NT2/D1 (cell line): Measurements from ENCODE around the gene OR7A5.
"Not testable (repeated sequence)": the region's sequence is repeated elsewhere in the genome, so short reads cannot be mapped to it uniquely, and the experiment has no call there.

Experiments
- DNase-seq: peaks from one replicate; pipeline ENCODE4 v3.0.0-alpha.2; 2011; ENCODE audit warnings: low read depth, low spot score
- H3K27me3 ChIP-seq: 2 replicates; pipeline ENCODE4 v1.6.0; 2011; ENCODE audit warnings: mild to moderate bottlenecking; ENCODE audit not compliant: insufficient read length, insufficient read depth
- H3K36me3 ChIP-seq: 2 replicates; pipeline ENCODE4 v1.6.1; 2011; ENCODE audit warnings: mild to moderate bottlenecking, low read length, mixed read lengths; ENCODE audit not compliant: insufficient read depth, insufficient read length
- H3K4me1 ChIP-seq: 2 replicates; pipeline ENCODE4 v1.5.1; 2011; ENCODE audit not compliant: insufficient read depth, insufficient read length
- H3K4me3 ChIP-seq: 2 replicates; pipeline ENCODE4 v1.5.1; 2011; ENCODE audit warnings: low read depth; ENCODE audit not compliant: insufficient read length
- H3K9ac ChIP-seq: 2 replicates; pipeline ENCODE4 v1.6.0; 2011; ENCODE audit warnings: low read depth; ENCODE audit not compliant: insufficient read length
- H3K9me3 ChIP-seq: 2 replicates; pipeline ENCODE4 v1.5.1; 2011; ENCODE audit warnings: mild to moderate bottlenecking, low read length; ENCODE audit not compliant: insufficient read depth
- SUZ12 ChIP-seq: IDR thresholded peaks from 2 replicates; pipeline ENCODE4 v1.6.1; 2011; ENCODE audit not compliant: insufficient read length, insufficient read depth; ENCODE audit errors: extremely low read depth
- YY1 ChIP-seq: IDR thresholded peaks from 2 replicates; pipeline ENCODE4 v1.6.1; 2011; ENCODE audit not compliant: insufficient read length, insufficient read depth
- ZNF274 ChIP-seq: IDR thresholded peaks from 2 replicates; pipeline ENCODE4 v1.6.1; 2011; ENCODE audit warnings: mild to moderate bottlenecking, low read depth, low read length

Gene OR7A5

GRCh38 chr19:14809272-14810057 lies 25.5 kb downstream of the OR7A5 start:
- no peaks in the 10 kb centered on the region for H3K4me1 ChIP-seq
- H3K27me3 ChIP-seq = peaks cover 5% of the 10 kb centered on the region
- no peaks in the 10 kb centered on the region for H3K36me3 ChIP-seq
- TF ChIP-seq SUZ12 (no peak), YY1 (no peak), ZNF274 (no peak)
- no peaks in the 10 kb centered on the region for H3K9me3 ChIP-seq
- no peak overlapping the region for H3K4me3 ChIP-seq
- DNase-seq = no peak
- no peak overlapping the region for H3K9ac ChIP-seq

GRCh38 chr19:14804765-14805164 lies 30.2 kb downstream of the OR7A5 start:
- no peak overlapping the region for H3K9ac ChIP-seq

GRCh38 chr19:14798760-14799159 lies 36.2 kb downstream of the OR7A5 start:
- no peaks in the 10 kb centered on the region for H3K4me1 ChIP-seq
- H3K9me3 ChIP-seq = no peaks in the 10 kb centered on the region
- no peaks in the 10 kb centered on the region for H3K27me3 ChIP-seq
- TF ChIP-seq YY1 (no peak), SUZ12 (no peak), ZNF274 (no peak)
- no peak for DNase-seq
- H3K36me3 ChIP-seq = no peaks in the 10 kb centered on the region
- H3K4me3 ChIP-seq = no peak overlapping the region
- H3K9ac ChIP-seq = no peak overlapping the region

More at GRCh38 chr19:14804765-14805164, 30.2 kb downstream of the OR7A5 start:
- Histone ChIP-seq H3K9me3 (no peaks in the 10 kb centered on the region), H3K4me3 (no peak overlapping the region), H3K4me1 (peaks cover 2% of the 10 kb centered on the region), H3K36me3 (no peaks in the 10 kb centered on the region), H3K27me3 (peaks cover 3% of the 10 kb centered on the region)
- DNase-seq = no peak
- TF ChIP-seq SUZ12 = no peak
- no peak for TF ChIP-seq ZNF274
- no peak for TF ChIP-seq YY1

- H3K4me3 ChIP-seq = no peak overlapping the region
- no peak for TF ChIP-seq ZNF274
- TF ChIP-seq SUZ12 = no peak
- no peak for TF ChIP-seq YY1
- no peak overlapping the region for H3K9ac ChIP-seq
- H3K27me3 ChIP-seq = no peaks in the 10 kb centered on the region
- H3K9me3 ChIP-seq = no peaks in the 10 kb centered on the region
- H3K4me1 ChIP-seq = no peaks in the 10 kb centered on the region
- no peak for DNase-seq
- H3K36me3 ChIP-seq = no peaks in the 10 kb centered on the region
Measured at GRCh38 chr19:14796021-14796420, 39.0 kb downstream of the OR7A5 start.

GRCh38 chr19:14795078-14795721 lies 39.8 kb downstream of the OR7A5 start:
- H3K4me3 ChIP-seq = no peak overlapping the region
- H3K36me3 ChIP-seq = no peaks in the 10 kb centered on the region
- TF ChIP-seq SUZ12 (no peak), YY1 (no peak), ZNF274 (no peak)
- no peaks in the 10 kb centered on the region for H3K4me1 ChIP-seq
- no peaks in the 10 kb centered on the region for H3K9me3 ChIP-seq
- no peak for DNase-seq
- no peaks in the 10 kb centered on the region for H3K27me3 ChIP-seq
- H3K9ac ChIP-seq = no peak overlapping the region

GRCh38 chr19:14792250-14792649 lies 42.7 kb downstream of the OR7A5 start:
- H3K9ac ChIP-seq, H3K9me3 ChIP-seq, DNase-seq, H3K27me3 ChIP-seq, H3K4me1 ChIP-seq, H3K36me3 ChIP-seq, H3K4me3 ChIP-seq: not testable (repeated sequence)

GRCh38 chr19:14786421-14786851 lies 48.5 kb downstream of the OR7A5 start:
- Histone ChIP-seq H3K4me3 (peak overlapping the region; percentile 10), H3K4me1 (peaks cover 6% of the 10 kb centered on the region), H3K9me3 (no peaks in the 10 kb centered on the region), H3K36me3 (no peaks in the 10 kb centered on the region), H3K9ac (peak overlapping the region; percentile 54), H3K27me3 (no peaks in the 10 kb centered on the region)
- no peak for TF ChIP-seq ZNF274
- no peak for TF ChIP-seq YY1
- TF ChIP-seq SUZ12 = no peak
- DNase-seq = peak; percentile 49

- not testable (repeated sequence) for H3K4me1 ChIP-seq, H3K27me3 ChIP-seq, H3K4me3 ChIP-seq, H3K9ac ChIP-seq, DNase-seq, H3K9me3 ChIP-seq, H3K36me3 ChIP-seq
Measured at GRCh38 chr19:14785102-14785793, 49.7 kb downstream of the OR7A5 start.

- not testable (repeated sequence) for H3K27me3 ChIP-seq, H3K9ac ChIP-seq, H3K36me3 ChIP-seq, H3K4me1 ChIP-seq, DNase-seq, H3K4me3 ChIP-seq, H3K9me3 ChIP-seq
Measured at GRCh38 chr19:14784730-14785101, 50.3 kb downstream of the OR7A5 start.

GRCh38 chr19:14783410-14783998 lies 51.5 kb downstream of the OR7A5 start:
- not testable (repeated sequence) for H3K4me3 ChIP-seq, H3K27me3 ChIP-seq, H3K4me1 ChIP-seq, DNase-seq, H3K9ac ChIP-seq, H3K36me3 ChIP-seq, H3K9me3 ChIP-seq
